Panc1 (cell line): ENCODE data around the gene RYR3. TPM values are rescaled to one million over a fixed set of nuclear protein-coding genes. Genes with fewer than 3 reads are reported as not detected.

Experiments used
- ATAC-seq: fragments of 200-7000 bp; cut with Tn5 transposase; 2 replicates; pipeline ENCODE4 v1.9.1; 2020; ENCODE audit warnings: mild to moderate bottlenecking, moderate library complexity
- BruUV-seq: library from RNA; stranded (reverse); fragments of 400-500 nt; replicated peaks from 2 replicates; lab custom pipeline; 2021; lab: Mats Ljungman, UMichigan
- CTCF ChIA-PET: fragments of 300-600 bp; sonication (Branson Sonifier 250); formaldehyde crosslinking; loops from one replicate; lab custom pipeline; 2022; ENCODE audit warnings: antibody characterized with exemption; lab: Charles Lee
- POLR2A ChIA-PET: fragments of 300-600 bp; sonication (Branson Sonifier 250); formaldehyde crosslinking; loops from one replicate; lab custom pipeline; 2022; ENCODE audit warnings: antibody characterized with exemption; lab: Charles Lee
- DNase-seq: peaks from one replicate; pipeline ENCODE4 v3.0.0-alpha.2; 2010; ENCODE audit warnings: low read depth, low spot score
- H3K27ac ChIP-seq: 2 replicates; pipeline ENCODE4 v1.5.1; 2011; ENCODE audit warnings: mild to moderate bottlenecking, low read length, inconsistent platforms
- H3K27me3 ChIP-seq: fragments of 200-500 bp; sonication (Bioruptor generic); 2 replicates; pipeline ENCODE4 v1.6.0; 2014; ENCODE audit warnings: low read length, inconsistent platforms; ENCODE audit not compliant: control insufficient read depth, insufficient read depth
- H3K36me3 ChIP-seq: fragments of 200-500 bp; sonication (Bioruptor generic); 2 replicates; pipeline ENCODE4 v1.5.1; 2014; ENCODE audit warnings: inconsistent platforms, mild to moderate bottlenecking, low read length, moderate library complexity; ENCODE audit not compliant: control insufficient read depth, insufficient read depth
- H3K4me1 ChIP-seq: 2 replicates; pipeline ENCODE4 v1.5.1; 2011; ENCODE audit warnings: inconsistent platforms, mild to moderate bottlenecking, low read length, moderate library complexity; ENCODE audit not compliant: control insufficient read depth, insufficient read depth
- H3K4me3 ChIP-seq, 2 experiments: 2 replicates each; pipeline ENCODE4 v1.5.1; 2011 to 2012; ENCODE audit warnings: low read depth in 2 of 2, low read length in 2 of 2, mild to moderate bottlenecking in 2 of 2, inconsistent platforms in 1 of 2, moderate library complexity in 1 of 2
- H3K9me3 ChIP-seq: fragments of 200-500 bp; sonication (Bioruptor generic); 2 replicates; pipeline ENCODE4 v1.5.1; 2014; ENCODE audit warnings: low read depth, mild to moderate bottlenecking, inconsistent platforms, low read length, moderate library complexity; ENCODE audit not compliant: control insufficient read depth, insufficient read depth
- CTCF ChIP-seq: fragments of 450-650 bp; IDR thresholded peaks from 2 replicates; pipeline ENCODE4 v1.5.1; 2017; ENCODE audit warnings: mild to moderate bottlenecking
- POLR2AphosphoS5 ChIP-seq: IDR thresholded peaks from 2 replicates; pipeline ENCODE4 v1.6.1; 2012; ENCODE audit warnings: mild to moderate bottlenecking, low read depth, low read length, moderate library complexity
- REST ChIP-seq, 2 experiments: IDR thresholded peaks; 2 replicates each; pipeline ENCODE4 v1.6.1; 2011 to 2012; ENCODE audit warnings: low read depth in 2 of 2, control low read depth in 1 of 2, low read length in 1 of 2, mild to moderate bottlenecking in 1 of 2, moderate library complexity in 1 of 2; ENCODE audit not compliant: insufficient read depth in 1 of 2
- SIN3A ChIP-seq: IDR thresholded peaks from 2 replicates; pipeline ENCODE4 v1.6.1; 2012; ENCODE audit warnings: low read depth, mild to moderate bottlenecking, low read length, moderate library complexity, borderline replicate concordance; ENCODE audit not compliant: insufficient read depth
- TCF7L2 ChIP-seq: IDR thresholded peaks from 2 replicates; pipeline ENCODE4 v1.6.1; 2011; ENCODE audit warnings: mild to moderate bottlenecking, low read depth, low read length, inconsistent platforms
- in situ Hi-C: cut with HindIII; loops from 2 replicates; pipeline ENCODE4 v1.10.0; 2016; ENCODE audit warnings: low sequenced_read_pairs, low pct_unique_long_range_greater_than_20kb
- intact Hi-C: fragments of 100-400 bp; cut with micrococcal nuclease; formaldehyde crosslinking; loops from one replicate; pipeline ENCODE4 v1.10.0; 2022; ENCODE audit not compliant: unreplicated experiment
- total RNA-seq: library from RNA; stranded (reverse); gene quantifications from one replicate; pipeline ENCODE4 v1.2.1, GENCODE V29; 2021; ENCODE audit not compliant: unreplicated experiment

Gene RYR3
- total RNA-seq, 1 experiment from 2014 or later = not detected

GRCh38 chr15:33433821-33434220, 123.1 kb downstream of the RYR3 start:
- Histone ChIP-seq H3K4me3 (no peak overlapping the region), H3K4me1 (no peaks in the 10 kb centered on the region), H3K36me3 (no peaks in the 10 kb centered on the region), H3K9me3 (no peaks in the 10 kb centered on the region), H3K27ac (no peak overlapping the region), H3K27me3 (0 out of 2 replicates have a peak, but pooled peaks cover 3% of the 10 kb centered on the region)
- DNase-seq = no peak
- in situ Hi-C loops (no loop called here), intact Hi-C loops (no loop called here)
- no peak for ATAC-seq
- CTCF ChIA-PET = interaction anchor here (1.0 kb wide), 1 partner anchor 267 kb away, joined by 3 read pairs; no protein-coding TSS in a partner anchor
- POLR2A ChIA-PET = no interaction called here
- no TSS peak for BruUV-seq
- TF ChIP-seq TCF7L2 (no peak), POLR2AphosphoS5 (no peak), CTCF (no peak), SIN3A (no peak), REST (IDR thresholded peaks at IDR 0.05; ENCODE audit: insufficient read depth in 1 of 2, low read depth in 2 of 2, low read length in 1 of 2) (no peak)

- H3K4me1 ChIP-seq = no peaks in the 10 kb centered on the region
- no TSS peak for BruUV-seq
- ChIA-PET CTCF (no interaction called here), POLR2A (no interaction called here)
- no peak overlapping the region for H3K27ac ChIP-seq
- H3K27me3 ChIP-seq = no peaks in the 10 kb centered on the region
- ATAC-seq (no peak), DNase-seq (no peak)
- no peak overlapping the region for H3K4me3 ChIP-seq
- no peaks in the 10 kb centered on the region for H3K9me3 ChIP-seq
- in situ Hi-C loops = no loop called here
- no peaks in the 10 kb centered on the region for H3K36me3 ChIP-seq
- no peak for TF ChIP-seq SIN3A
- no peak for TF ChIP-seq CTCF
- TF ChIP-seq TCF7L2 = no peak
- TF ChIP-seq POLR2AphosphoS5 = no peak
- TF ChIP-seq REST (IDR thresholded peaks at IDR 0.05; ENCODE audit: insufficient read depth in 1 of 2, low read depth in 2 of 2, low read length in 1 of 2) = no peak
- intact Hi-C loops = no loop called here
Measured at GRCh38 chr15:33438396-33438795, 127.6 kb downstream of the RYR3 start.
